GM19023 (cell line): ENCODE data around the gene DENND5A.
"Not testable (repeated sequence)": the region's sequence is repeated elsewhere in the genome, so short reads cannot be mapped to it uniquely, and the experiment has no call there.

ENCODE experiments used
- ATAC-seq: cut with Tn5 transposase; IDR thresholded peaks from one replicate; pipeline ENCODE4 v1.9.1; 2021; ENCODE audit warnings: mild to moderate bottlenecking, moderate library complexity; ENCODE audit not compliant: unreplicated experiment

Gene DENND5A

GRCh38 chr11:9103542-9104276 is 161.4 kb downstream of the DENND5A start:
- ATAC-seq = no peak

DNA sequence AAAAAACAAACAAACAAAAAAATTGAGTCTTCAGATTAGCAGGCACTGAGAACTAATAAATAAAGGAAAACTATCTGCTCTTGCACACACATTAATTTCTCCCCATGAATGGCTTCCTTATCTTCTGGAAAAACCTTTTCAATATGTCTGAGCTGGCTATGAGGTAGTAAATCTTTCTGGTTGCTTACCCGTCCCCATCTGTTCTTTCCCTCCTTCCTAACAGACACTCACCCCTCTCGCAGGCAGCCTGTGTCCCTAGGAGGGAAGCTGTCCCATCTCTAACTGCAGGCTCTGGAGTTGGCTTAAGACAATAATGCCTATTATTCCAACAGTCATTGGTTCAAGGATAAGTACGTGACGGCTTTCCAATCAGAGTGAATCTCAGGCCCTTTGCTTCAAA is 165.5 kb downstream of the DENND5A start:
- ATAC-seq = no peak

GRCh38 chr11:9098455-9098854 is 166.7 kb downstream of the DENND5A start:
- not testable (repeated sequence) for ATAC-seq

- not testable (repeated sequence) for ATAC-seq
Measured at GRCh38 chr11:9097186-9097943, 167.8 kb downstream of the DENND5A start.

DNA sequence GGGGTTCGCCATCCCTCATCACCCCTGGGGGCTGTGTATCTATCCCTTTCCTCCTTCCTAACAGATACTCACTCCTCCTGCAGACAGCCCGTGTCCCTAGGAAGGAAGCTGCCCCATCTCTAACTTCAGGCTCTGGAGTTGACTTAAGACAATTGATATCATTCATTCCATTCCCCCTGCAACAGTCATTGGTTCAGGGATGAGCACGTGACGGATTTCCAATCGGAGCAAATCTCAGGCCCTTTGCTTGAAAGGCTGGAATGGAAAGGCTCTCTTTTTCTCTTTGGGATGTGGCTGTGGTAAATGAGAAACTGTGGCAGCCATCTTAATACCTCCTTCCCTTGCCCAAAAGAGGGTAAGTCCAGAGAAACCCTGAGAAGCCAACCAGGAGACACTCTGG is 168.7 kb downstream of the DENND5A start:
- no peak for ATAC-seq

GRCh38 chr11:9095421-9095820 is 169.7 kb downstream of the DENND5A start:
- ATAC-seq = no peak

DNA sequence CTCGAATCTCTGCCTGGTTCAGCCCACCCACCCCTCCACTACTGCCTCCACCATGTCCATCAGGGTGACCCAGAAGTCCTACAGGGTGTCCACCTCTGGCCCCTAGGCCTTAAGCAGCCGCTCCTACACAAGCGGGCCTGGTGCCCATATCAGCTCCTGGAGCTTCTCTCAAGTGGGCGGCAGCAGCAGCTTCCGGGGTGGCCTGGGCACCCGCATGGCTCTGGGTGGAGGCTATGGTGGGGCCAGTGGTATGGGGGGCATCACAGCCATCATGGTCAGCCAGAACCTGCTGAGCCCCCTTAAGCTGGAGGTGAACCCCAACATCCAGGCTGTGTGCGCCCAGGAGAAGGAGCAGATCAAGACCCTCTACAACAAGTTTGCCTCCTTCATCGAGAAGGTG is 170.7 kb downstream of the DENND5A start:
- no peak for ATAC-seq

DNA sequence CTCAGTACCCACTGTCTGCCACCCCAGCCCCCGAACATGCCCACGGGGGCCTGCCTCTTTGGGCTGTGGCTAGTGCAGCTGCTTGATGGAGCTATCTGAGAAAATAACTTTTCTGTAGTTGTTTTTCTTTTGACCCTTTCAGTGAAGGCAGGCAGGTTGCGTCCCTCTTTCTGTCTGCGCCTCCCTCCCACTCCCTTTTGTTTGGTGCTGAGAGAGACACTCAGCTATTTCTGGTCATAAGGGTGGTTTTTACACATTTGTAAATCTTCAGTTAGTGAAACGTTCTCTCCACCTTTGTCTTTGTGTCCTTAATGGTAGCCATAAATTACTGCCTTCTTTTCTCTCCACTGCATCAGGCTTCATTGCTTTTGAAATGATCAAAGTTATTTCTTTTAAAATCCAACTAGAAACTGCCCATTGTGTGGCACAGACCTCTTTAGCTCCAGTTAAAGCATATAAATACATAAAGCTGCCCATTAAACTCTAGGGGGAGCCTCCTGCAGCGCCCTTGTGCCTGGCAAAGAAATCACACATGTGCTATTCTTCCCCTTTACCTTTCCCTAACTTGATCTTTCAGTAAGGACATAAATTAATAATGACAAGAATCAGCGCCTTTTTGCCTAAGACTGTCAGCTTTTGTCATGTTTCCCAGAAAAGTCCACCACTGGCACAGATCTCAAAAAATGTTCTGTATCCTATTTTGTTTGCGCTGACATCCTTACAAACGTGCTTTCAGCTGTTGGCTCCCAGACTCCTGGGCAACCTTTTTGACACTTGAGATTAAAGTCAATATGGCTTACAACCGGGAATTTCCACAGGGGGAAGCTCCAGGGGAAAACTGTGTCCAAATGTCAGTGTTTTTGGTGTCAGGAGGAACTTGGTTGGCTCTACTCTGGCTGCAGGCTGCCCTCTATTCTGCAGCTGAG is 172.0 kb downstream of the DENND5A start:
- ATAC-seq = no peak

- no peak for ATAC-seq
Measured at GRCh38 chr11:9092072-9092471, 173.1 kb downstream of the DENND5A start.

GRCh38 chr11:9091044-9091922 is 173.9 kb downstream of the DENND5A start, which contains the start of gene SCUBE2:
Gene SCUBE2, minus strand, starts transcription at chr11:9091599. Its CDS starts 71 bp downstream, at chr11:9091528.
- ATAC-seq = no peak

GRCh38 chr11:9090488-9091043 is 174.6 kb downstream of the DENND5A start:
- ATAC-seq = no peak

DNA sequence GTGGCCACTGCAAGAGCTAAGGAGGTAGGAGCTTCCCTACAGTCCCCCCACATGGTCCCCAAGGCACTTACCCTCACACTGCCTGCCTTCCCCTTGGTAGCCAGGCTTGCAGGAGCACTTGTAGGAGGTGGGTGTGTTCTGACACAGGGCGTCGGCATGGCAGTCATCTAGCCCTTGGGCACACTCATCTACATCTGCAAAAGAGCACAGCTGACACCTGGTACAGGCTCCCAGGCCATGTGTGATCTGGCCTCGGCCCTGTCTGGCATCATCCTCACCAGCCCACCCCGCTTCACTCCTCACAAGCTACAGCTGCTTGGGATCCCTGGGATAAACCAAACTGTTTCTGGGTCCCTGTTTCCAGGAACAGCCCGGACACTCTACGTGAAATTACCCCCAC is 175.5 kb downstream of the DENND5A start:
- ATAC-seq = no peak

- ATAC-seq = no peak
Measured at GRCh38 chr11:9089061-9089460, 176.1 kb downstream of the DENND5A start.
